SK-N-MC (cell line): ENCODE data around the gene AJAP1.

Experiments
- DNase-seq: peaks from one replicate; pipeline ENCODE4 v3.0.0-alpha.2; 2011; ENCODE audit warnings: low read depth, low spot score
- H3K27ac ChIP-seq: fragments of 200-600 bp; sonication (generic); 2 replicates; pipeline ENCODE4 v1.5.1; 2016; ENCODE audit warnings: mixed run types
- H3K36me3 ChIP-seq: fragments of 200-600 bp; sonication (generic); 2 replicates; pipeline ENCODE4 v1.6.1; 2017; ENCODE audit warnings: antibody characterized with exemption, low read length, mixed read lengths; ENCODE audit not compliant: insufficient read depth
- H3K4me3 ChIP-seq: fragments of 200-600 bp; sonication (generic); 2 replicates; pipeline ENCODE4 v1.5.1; 2016
- H3K9ac ChIP-seq: fragments of 200-600 bp; sonication (generic); 2 replicates; pipeline ENCODE4 v1.8.0; 2017; ENCODE audit warnings: mixed run types, mixed read lengths; ENCODE audit not compliant: insufficient read length
- H3K9me3 ChIP-seq: fragments of 200-600 bp; sonication (generic); 2 replicates; pipeline ENCODE4 v1.6.1; 2017; ENCODE audit warnings: low read depth, mild to moderate bottlenecking, antibody characterized with exemption, low read length, moderate library complexity, mixed read lengths
- EZH2 ChIP-seq: fragments of 200-600 bp; sonication (generic); IDR thresholded peaks from one replicate; pipeline ENCODE4 v1.6.1; 2017; ENCODE audit warnings: antibody characterized with exemption
- FOXP2 ChIP-seq: optimal IDR thresholded peaks from 2 replicates; pipeline ENCODE3; 2011; ENCODE audit warnings: mild to moderate bottlenecking, moderate library complexity; ENCODE audit not compliant: insufficient read depth; ENCODE audit errors: extremely low read length, control extremely low read depth
- POLR2AphosphoS5 ChIP-seq: IDR thresholded peaks from 2 replicates; pipeline ENCODE4 v1.6.1; 2012; ENCODE audit warnings: mild to moderate bottlenecking, low read depth, low read length, borderline replicate concordance

The AJAP1 gene

GRCh38 chr1:4730078-4730477 is 75.7 kb downstream of the AJAP1 start:
- Histone ChIP-seq H3K27ac (no peak overlapping the region), H3K4me3 (no peak overlapping the region), H3K9me3 (no peaks in the 10 kb centered on the region), H3K9ac (no peak overlapping the region), H3K36me3 (no peaks in the 10 kb centered on the region)
- no peak for DNase-seq
- TF ChIP-seq POLR2AphosphoS5: no peak
- no peak for TF ChIP-seq EZH2
- no peak for TF ChIP-seq FOXP2

- no peak for DNase-seq
- no peaks in the 10 kb centered on the region for H3K36me3 ChIP-seq
- no peak for TF ChIP-seq EZH2
- TF ChIP-seq POLR2AphosphoS5: no peak
- TF ChIP-seq FOXP2: no peak
- H3K9me3 ChIP-seq: no peaks in the 10 kb centered on the region
- H3K4me3 ChIP-seq: no peak overlapping the region
- no peak overlapping the region for H3K9ac ChIP-seq
- no peak overlapping the region for H3K27ac ChIP-seq
These were observed 79.2 kb downstream of the AJAP1 start for GRCh38 chr1:4733446-4734177.

- no peak for DNase-seq
- no peaks in the 10 kb centered on the region for H3K9me3 ChIP-seq
- no peaks in the 10 kb centered on the region for H3K36me3 ChIP-seq
- no peak overlapping the region for H3K4me3 ChIP-seq
- no peak overlapping the region for H3K27ac ChIP-seq
- TF ChIP-seq EZH2 (no peak), POLR2AphosphoS5 (no peak)
- H3K9ac ChIP-seq: no peak overlapping the region
These were observed 79.8 kb downstream of the AJAP1 start for GRCh38 chr1:4734219-4734618.

GRCh38 chr1:4734791-4735190 is 80.4 kb downstream of the AJAP1 start:
- TF ChIP-seq POLR2AphosphoS5: no peak
- no peak for TF ChIP-seq EZH2
- no peak for TF ChIP-seq FOXP2
- Histone ChIP-seq H3K4me3 (no peak overlapping the region), H3K9me3 (no peaks in the 10 kb centered on the region), H3K9ac (no peak overlapping the region), H3K36me3 (no peaks in the 10 kb centered on the region), H3K27ac (no peak overlapping the region)
- DNase-seq: no peak

GRCh38 chr1:4736254-4736653 is 81.8 kb downstream of the AJAP1 start:
- TF ChIP-seq POLR2AphosphoS5: no peak
- no peak for DNase-seq
- Histone ChIP-seq H3K4me3 (no peak overlapping the region), H3K36me3 (no peaks in the 10 kb centered on the region), H3K9me3 (no peaks in the 10 kb centered on the region), H3K9ac (no peak overlapping the region), H3K27ac (no peak overlapping the region)

GRCh38 chr1:4741876-4742423 is 87.5 kb downstream of the AJAP1 start:
- DNase-seq: no peak
- Histone ChIP-seq H3K9me3 (no peaks in the 10 kb centered on the region), H3K4me3 (no peak overlapping the region), H3K9ac (no peak overlapping the region), H3K27ac (no peak overlapping the region), H3K36me3 (no peaks in the 10 kb centered on the region)
- no peak for TF ChIP-seq FOXP2
- no peak for TF ChIP-seq POLR2AphosphoS5
- TF ChIP-seq EZH2: no peak

GRCh38 chr1:4743978-4744750 is 89.8 kb downstream of the AJAP1 start:
- H3K36me3 ChIP-seq: no peaks in the 10 kb centered on the region
- H3K4me3 ChIP-seq: no peak overlapping the region
- no peak overlapping the region for H3K27ac ChIP-seq
- no peaks in the 10 kb centered on the region for H3K9me3 ChIP-seq
- no peak for DNase-seq
- no peak for TF ChIP-seq FOXP2
- no peak for TF ChIP-seq EZH2
- TF ChIP-seq POLR2AphosphoS5: no peak
- H3K9ac ChIP-seq: no peak overlapping the region

- no peak overlapping the region for H3K4me3 ChIP-seq
- H3K36me3 ChIP-seq: no peaks in the 10 kb centered on the region
- DNase-seq: no peak
- no peaks in the 10 kb centered on the region for H3K9me3 ChIP-seq
- no peak overlapping the region for H3K9ac ChIP-seq
- H3K27ac ChIP-seq: no peak overlapping the region
- no peak for TF ChIP-seq FOXP2
- no peak for TF ChIP-seq POLR2AphosphoS5
- TF ChIP-seq EZH2: no peak
These were observed 91.2 kb downstream of the AJAP1 start for GRCh38 chr1:4745560-4745959.
